ENCODE data around the gene FER1L5.

Gene FER1L5

DNA sequence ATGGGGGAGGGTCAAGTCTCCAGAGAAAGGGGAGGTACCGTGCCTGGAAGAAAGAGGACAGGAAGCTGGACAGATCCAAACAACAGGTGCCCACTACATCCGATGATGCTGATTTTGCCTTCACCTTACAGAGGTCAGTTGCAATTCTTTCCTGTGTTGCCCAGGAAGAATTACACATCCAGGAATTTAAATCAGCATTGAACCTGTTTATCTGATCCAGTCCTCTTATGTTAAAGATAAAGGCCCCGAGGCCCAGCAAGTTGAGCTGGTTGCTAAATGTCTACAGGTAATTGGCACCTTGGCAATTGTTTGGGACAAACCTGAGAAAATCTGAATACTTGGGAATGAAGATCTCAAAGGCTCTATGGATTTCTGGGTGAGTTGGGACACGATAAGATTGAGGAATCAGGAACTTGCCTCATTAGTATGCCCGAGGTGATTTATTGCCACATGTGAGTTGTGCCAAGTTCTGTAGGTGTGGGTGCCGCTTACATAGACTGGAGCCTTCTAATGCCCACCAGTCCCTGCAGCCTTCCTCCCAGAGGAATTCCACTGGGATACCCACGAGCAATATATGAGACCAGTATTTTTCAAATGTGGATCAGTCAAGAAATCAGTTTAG lies 111.2 kb downstream of the FER1L5 start:
- no peak for DNase-seq

DNA sequence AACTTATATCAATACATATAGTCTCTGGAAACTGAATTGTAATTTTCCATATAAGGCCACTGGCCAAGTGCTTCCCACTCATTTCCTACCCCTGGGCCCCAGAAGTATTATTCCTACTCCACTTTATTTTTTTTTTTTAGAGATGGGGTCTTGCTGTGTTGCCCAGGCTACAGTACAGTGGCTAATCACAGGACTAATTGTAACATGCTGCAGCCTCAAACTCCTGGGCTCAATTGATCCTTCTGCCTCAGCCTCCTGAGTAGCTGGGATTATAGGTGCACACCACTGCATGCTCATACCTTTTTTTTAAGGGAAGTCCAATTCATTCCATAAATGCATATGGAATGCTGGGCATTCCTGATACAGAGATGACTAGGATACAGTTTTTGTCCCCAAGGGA lies 111.8 kb downstream of the FER1L5 start:
- no peak for DNase-seq

Measured in T-helper 2 cell (primary cell).